Measurements from ENCODE around the gene MEAF6.
A peak's percentile ranks its signal among the peaks of the same experiment; 100 is the strongest.

Gene MEAF6

GRCh38 chr1:37483785-37484184 lies 30.8 kb downstream of the MEAF6 start:
- DNase-seq = no peak

- peak in 1 of 2 donors; percentile 7 for DNase-seq
These were observed 31.5 kb downstream of the MEAF6 start for GRCh38 chr1:37482796-37483744.

GRCh38 chr1:37482004-37482785 lies 32.4 kb downstream of the MEAF6 start:
- DNase-seq = peak in 1 of 2 donors; percentile 7

- peak in 1 of 2 donors; percentile 19 for DNase-seq
These were observed 33.1 kb downstream of the MEAF6 start for GRCh38 chr1:37481289-37482003.

- DNase-seq = peak in 1 of 2 donors; percentile 14
These were observed 33.8 kb downstream of the MEAF6 start for GRCh38 chr1:37480581-37481288.

GRCh38 chr1:37480125-37480466 lies 34.5 kb downstream of the MEAF6 start:
- DNase-seq = peak in 1 of 2 donors; percentile 17

GRCh38 chr1:37479255-37480124 lies 35.1 kb downstream of the MEAF6 start:
- peak; percentile 86 to 90 for DNase-seq

- DNase-seq = peak; percentile 45 to 73
These were observed 35.7 kb downstream of the MEAF6 start for GRCh38 chr1:37478890-37479254.

GRCh38 chr1:37478451-37478881 lies 36.1 kb downstream of the MEAF6 start:
- DNase-seq = peak; percentile 37 to 50

- DNase-seq = peak in 1 of 2 donors; percentile 22
These were observed 36.6 kb downstream of the MEAF6 start for GRCh38 chr1:37477946-37478345.

- peak; percentile 88 to 92 for DNase-seq
These were observed 37.2 kb downstream of the MEAF6 start for GRCh38 chr1:37477198-37477931.

GRCh38 chr1:37476460-37477197 lies 37.9 kb downstream of the MEAF6 start:
- no peak for DNase-seq

GRCh38 chr1:37476087-37476452 lies 38.5 kb downstream of the MEAF6 start:
- DNase-seq = peak in 1 of 2 donors; percentile 20

GRCh38 chr1:37475380-37476086 lies 39.0 kb downstream of the MEAF6 start:
- DNase-seq = peak in 1 of 2 donors; percentile 21

- DNase-seq = no peak
These were observed 39.7 kb downstream of the MEAF6 start for GRCh38 chr1:37474697-37475379.

GRCh38 chr1:37474046-37474696 lies 40.4 kb downstream of the MEAF6 start, which contains the start of gene ZC3H12A:
Gene ZC3H12A (plus strand): TSS chr1:37474580. CDS start chr1:37475497, 917 bp downstream.
- DNase-seq = peak; percentile 94 to 95

- peak; percentile 43 to 70 for DNase-seq
These were observed 41.0 kb downstream of the MEAF6 start for GRCh38 chr1:37473431-37474045.
